ENCODE results near the gene ANKFN1.

Gene ANKFN1

GRCh38 chr17:56449176-56449575 lies 295.9 kb downstream of the ANKFN1 start:
- no peaks in the 10 kb centered on the region for H3K4me1 ChIP-seq (ENCODE audit: insufficient read depth, low read length, poor library complexity, severe bottlenecking)
- no peak overlapping the region for H2AFZ ChIP-seq (ENCODE audit: low read length)
- no peaks in the 10 kb centered on the region for H3F3A ChIP-seq (ENCODE audit: low read depth)
- H3K27me3 ChIP-seq (ENCODE audit: insufficient read depth, low read length, poor library complexity, severe bottlenecking): no peaks in the 10 kb centered on the region
- no peak overlapping the region for H3K4me2 ChIP-seq (ENCODE audit: low read depth, low read length, poor library complexity, severe bottlenecking)
- no peak overlapping the region for H3K4me3 ChIP-seq (ENCODE audit: low read length, poor library complexity, severe bottlenecking)
- no peaks in the 10 kb centered on the region for H4K20me1 ChIP-seq (ENCODE audit: insufficient read depth, low read length, poor library complexity, severe bottlenecking)
- no peaks in the 10 kb centered on the region for H3K9me3 ChIP-seq (ENCODE audit: insufficient read depth, low read depth, low read length)
- no peaks in the 10 kb centered on the region for H3K36me3 ChIP-seq (ENCODE audit: insufficient read depth, low read length)
- H3K9ac ChIP-seq (ENCODE audit: low read depth, low read length, poor library complexity, severe bottlenecking): no peak overlapping the region
- H3K9me2 ChIP-seq (replicated peaks; ENCODE audit: low read depth, low read length): no peaks in the 10 kb centered on the region
- no peaks in the 10 kb centered on the region for H3K79me2 ChIP-seq (ENCODE audit: insufficient read depth, low read length)
- TF ChIP-seq CTCF (conservative IDR thresholded peaks at IDR 0.05; ENCODE audit: low read length): no peak
- TF ChIP-seq EZH2phosphoT487 (IDR thresholded peaks at IDR 0.05; ENCODE audit: borderline replicate concordance): no peak

- H3K4me1 ChIP-seq (ENCODE audit: insufficient read depth, low read length, poor library complexity, severe bottlenecking): no peaks in the 10 kb centered on the region
- H3K9ac ChIP-seq (ENCODE audit: low read depth, low read length, poor library complexity, severe bottlenecking): no peak overlapping the region
- no peak overlapping the region for H3K4me3 ChIP-seq (ENCODE audit: low read length, poor library complexity, severe bottlenecking)
- no peaks in the 10 kb centered on the region for H3K9me3 ChIP-seq (ENCODE audit: insufficient read depth, low read depth, low read length)
- no peaks in the 10 kb centered on the region for H3K27me3 ChIP-seq (ENCODE audit: insufficient read depth, low read length, poor library complexity, severe bottlenecking)
- H3K36me3 ChIP-seq (ENCODE audit: insufficient read depth, low read length): no peaks in the 10 kb centered on the region
- no peak overlapping the region for H2AFZ ChIP-seq (ENCODE audit: low read length)
- no peak overlapping the region for H3K4me2 ChIP-seq (ENCODE audit: low read depth, low read length, poor library complexity, severe bottlenecking)
- TF ChIP-seq EZH2phosphoT487 (IDR thresholded peaks at IDR 0.05; ENCODE audit: borderline replicate concordance) (no peak), CTCF (conservative IDR thresholded peaks at IDR 0.05; ENCODE audit: low read length) (no peak)
- no peaks in the 10 kb centered on the region for H3K9me2 ChIP-seq (replicated peaks; ENCODE audit: low read depth, low read length)
- H3F3A ChIP-seq (ENCODE audit: low read depth): no peaks in the 10 kb centered on the region
- no peaks in the 10 kb centered on the region for H3K79me2 ChIP-seq (ENCODE audit: insufficient read depth, low read length)
- H4K20me1 ChIP-seq (ENCODE audit: insufficient read depth, low read length, poor library complexity, severe bottlenecking): no peaks in the 10 kb centered on the region
Observed at GRCh38 chr17:56451629-56452028, 298.4 kb downstream of the ANKFN1 start.

GRCh38 chr17:56452461-56452860 lies 299.2 kb downstream of the ANKFN1 start:
- H3K4me2 ChIP-seq (ENCODE audit: low read depth, low read length, poor library complexity, severe bottlenecking): no peak overlapping the region
- H3K79me2 ChIP-seq (ENCODE audit: insufficient read depth, low read length): no peaks in the 10 kb centered on the region
- H3K4me3 ChIP-seq (ENCODE audit: low read length, poor library complexity, severe bottlenecking): no peak overlapping the region
- no peaks in the 10 kb centered on the region for H3K4me1 ChIP-seq (ENCODE audit: insufficient read depth, low read length, poor library complexity, severe bottlenecking)
- no peaks in the 10 kb centered on the region for H3K9me3 ChIP-seq (ENCODE audit: insufficient read depth, low read depth, low read length)
- no peaks in the 10 kb centered on the region for H3K9me2 ChIP-seq (replicated peaks; ENCODE audit: low read depth, low read length)
- H2AFZ ChIP-seq (ENCODE audit: low read length): no peak overlapping the region
- H3K9ac ChIP-seq (ENCODE audit: low read depth, low read length, poor library complexity, severe bottlenecking): no peak overlapping the region
- no peaks in the 10 kb centered on the region for H4K20me1 ChIP-seq (ENCODE audit: insufficient read depth, low read length, poor library complexity, severe bottlenecking)
- H3K27me3 ChIP-seq (ENCODE audit: insufficient read depth, low read length, poor library complexity, severe bottlenecking): no peaks in the 10 kb centered on the region
- no peaks in the 10 kb centered on the region for H3K36me3 ChIP-seq (ENCODE audit: insufficient read depth, low read length)
- TF ChIP-seq CTCF (conservative IDR thresholded peaks at IDR 0.05; ENCODE audit: low read length) (no peak), EZH2phosphoT487 (IDR thresholded peaks at IDR 0.05; ENCODE audit: borderline replicate concordance) (no peak)
- H3F3A ChIP-seq (ENCODE audit: low read depth): no peaks in the 10 kb centered on the region

Data from Loucy (cell line).